Measurements from ENCODE around the gene OR11H7.
"Not testable (repeated sequence)": the region's sequence is repeated elsewhere in the genome, so short reads cannot be mapped to it uniquely, and the experiment has no call there.

DNA sequence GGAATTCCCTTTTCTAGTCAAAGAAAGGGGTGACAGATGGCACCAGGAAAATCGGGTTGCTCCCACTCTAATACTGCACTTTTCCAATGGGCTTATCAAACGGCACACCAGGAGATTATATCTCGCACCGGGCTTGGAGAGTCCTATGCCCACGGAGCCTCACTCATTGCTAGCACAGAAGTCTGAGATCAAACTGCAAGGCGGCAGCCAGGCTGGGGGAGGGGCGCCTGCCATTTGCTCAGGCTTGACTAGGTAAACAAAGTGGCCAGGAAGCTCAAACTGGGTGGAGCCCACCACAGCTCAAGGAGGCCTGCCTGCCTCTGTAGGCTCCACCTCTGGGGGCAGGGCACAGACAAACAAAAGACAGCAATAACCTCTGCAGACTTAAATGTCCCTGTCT is 51.5 kb downstream of the OR11H7 start:
- TF ChIP-seq, protein P1, sequence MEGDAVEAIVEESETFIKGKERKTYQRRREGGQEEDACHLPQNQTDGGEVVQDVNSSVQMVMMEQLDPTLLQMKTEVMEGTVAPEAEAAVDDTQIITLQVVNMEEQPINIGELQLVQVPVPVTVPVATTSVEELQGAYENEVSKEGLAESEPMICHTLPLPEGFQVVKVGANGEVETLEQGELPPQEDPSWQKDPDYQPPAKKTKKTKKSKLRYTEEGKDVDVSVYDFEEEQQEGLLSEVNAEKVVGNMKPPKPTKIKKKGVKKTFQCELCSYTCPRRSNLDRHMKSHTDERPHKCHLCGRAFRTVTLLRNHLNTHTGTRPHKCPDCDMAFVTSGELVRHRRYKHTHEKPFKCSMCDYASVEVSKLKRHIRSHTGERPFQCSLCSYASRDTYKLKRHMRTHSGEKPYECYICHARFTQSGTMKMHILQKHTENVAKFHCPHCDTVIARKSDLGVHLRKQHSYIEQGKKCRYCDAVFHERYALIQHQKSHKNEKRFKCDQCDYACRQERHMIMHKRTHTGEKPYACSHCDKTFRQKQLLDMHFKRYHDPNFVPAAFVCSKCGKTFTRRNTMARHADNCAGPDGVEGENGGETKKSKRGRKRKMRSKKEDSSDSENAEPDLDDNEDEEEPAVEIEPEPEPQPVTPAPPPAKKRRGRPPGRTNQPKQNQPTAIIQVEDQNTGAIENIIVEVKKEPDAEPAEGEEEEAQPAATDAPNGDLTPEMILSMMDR (conservative IDR thresholded peaks at IDR 0.05 in 1 of 2, IDR thresholded peaks at IDR 0.05 in 1 of 2; ENCODE audit: extremely low read depth in 1 of 2, insufficient read depth in 1 of 2, low read depth in 1 of 2, low read length in 2 of 2), result not testable (repeated sequence)
- TF ChIP-seq EZH2 (IDR thresholded peaks at IDR 0.05; ENCODE audit: borderline replicate concordance, low read length), result not testable (repeated sequence)
